Hematopoietic multipotent progenitor cell treated with erythropoietin and hydrocortisone succinate and interleukin-3 and kit ligand, for 8 days (in vitro differentiated cells): Measurements from ENCODE around the gene EPG5.
"Not testable (repeated sequence)": the region's sequence is repeated elsewhere in the genome, so short reads cannot be mapped to it uniquely, and the experiment has no call there.

ENCODE experiments used
- DNase-seq: peaks from one replicate; pipeline ENCODE4 v3.0.0-alpha.2; 2015

Gene EPG5

DNA sequence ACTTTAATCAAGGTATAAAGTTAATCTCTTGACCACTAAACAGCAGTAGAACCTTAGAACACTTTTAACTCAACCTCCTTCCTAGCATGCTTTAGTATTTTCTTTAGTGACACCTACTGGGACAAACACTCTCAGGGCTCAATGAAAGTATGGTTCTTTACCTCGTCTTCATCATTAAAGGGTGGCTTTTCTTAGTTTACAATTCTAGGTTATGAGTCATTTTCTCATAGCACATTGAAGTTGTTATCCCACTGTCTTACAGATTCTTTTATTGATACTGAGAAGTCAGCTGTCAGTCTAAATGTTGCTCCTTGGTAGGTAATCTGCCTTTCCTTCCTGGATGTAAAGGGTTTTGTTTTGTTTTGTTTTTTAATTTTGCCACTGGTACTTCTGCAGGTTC, 103.7 kb downstream of the EPG5 start:
- DNase-seq, result no peak

GRCh38 chr18:45861926-45862325, 105.2 kb downstream of the EPG5 start:
- no peak for DNase-seq

DNA sequence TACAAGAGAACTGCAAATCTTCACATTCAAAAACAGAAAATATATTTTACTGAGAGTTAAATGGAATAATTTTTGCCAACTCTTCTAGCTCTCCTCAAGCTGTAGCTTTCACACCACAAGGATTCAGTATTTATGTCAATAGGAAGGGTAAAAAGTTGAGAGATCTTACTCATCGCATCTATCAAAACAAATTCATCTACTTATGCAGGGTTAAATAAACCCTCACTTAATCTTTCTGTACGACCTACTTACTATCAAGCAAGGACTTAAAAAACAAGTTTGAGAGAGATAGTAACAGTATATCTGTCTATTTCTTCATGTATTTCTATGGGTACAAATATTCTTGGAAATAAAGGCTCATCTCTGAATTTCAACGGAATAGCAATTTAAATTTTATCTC, 106.2 kb downstream of the EPG5 start:
- DNase-seq, result no peak

DNA sequence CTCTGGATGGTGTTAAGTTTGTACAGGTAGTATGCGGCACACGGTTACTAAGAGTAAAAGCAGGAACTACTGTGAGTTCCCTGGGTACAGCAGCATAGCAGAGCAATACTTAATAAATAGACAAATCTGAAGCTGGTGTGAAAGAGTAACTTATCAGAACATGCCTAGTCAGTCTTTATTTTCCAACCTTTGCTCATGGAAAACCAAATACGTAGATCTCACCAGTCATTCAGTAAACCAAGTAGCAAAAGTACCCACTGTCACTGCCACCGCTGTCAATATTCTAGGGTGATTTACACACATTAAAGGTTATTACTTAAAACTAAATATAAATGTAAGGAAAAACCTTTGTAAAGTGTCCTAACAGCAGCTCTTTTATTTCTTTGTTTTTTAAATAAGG, 106.6 kb downstream of the EPG5 start:
- no peak for DNase-seq

GRCh38 chr18:45859334-45859733, 107.8 kb downstream of the EPG5 start:
- no peak for DNase-seq

DNA sequence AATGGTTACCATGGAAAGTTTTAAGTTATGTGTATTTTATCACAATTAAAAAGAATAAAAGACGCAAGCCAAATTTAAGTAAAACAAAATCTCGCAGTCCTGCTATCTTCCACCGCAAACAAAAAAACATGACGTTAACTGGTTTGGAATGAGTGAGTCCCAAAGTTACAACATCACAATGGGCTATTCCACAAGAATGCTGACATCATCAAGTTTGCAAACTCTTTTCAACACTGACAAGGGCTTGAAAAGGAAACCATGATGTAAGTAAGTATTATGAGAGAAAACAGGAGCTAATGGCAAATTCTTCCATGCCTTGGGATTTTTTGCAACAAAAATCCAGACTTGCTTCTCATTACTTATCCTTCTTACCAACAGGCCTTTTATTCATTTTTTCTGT, 110.6 kb downstream of the EPG5 start:
- DNase-seq, result no peak

DNA sequence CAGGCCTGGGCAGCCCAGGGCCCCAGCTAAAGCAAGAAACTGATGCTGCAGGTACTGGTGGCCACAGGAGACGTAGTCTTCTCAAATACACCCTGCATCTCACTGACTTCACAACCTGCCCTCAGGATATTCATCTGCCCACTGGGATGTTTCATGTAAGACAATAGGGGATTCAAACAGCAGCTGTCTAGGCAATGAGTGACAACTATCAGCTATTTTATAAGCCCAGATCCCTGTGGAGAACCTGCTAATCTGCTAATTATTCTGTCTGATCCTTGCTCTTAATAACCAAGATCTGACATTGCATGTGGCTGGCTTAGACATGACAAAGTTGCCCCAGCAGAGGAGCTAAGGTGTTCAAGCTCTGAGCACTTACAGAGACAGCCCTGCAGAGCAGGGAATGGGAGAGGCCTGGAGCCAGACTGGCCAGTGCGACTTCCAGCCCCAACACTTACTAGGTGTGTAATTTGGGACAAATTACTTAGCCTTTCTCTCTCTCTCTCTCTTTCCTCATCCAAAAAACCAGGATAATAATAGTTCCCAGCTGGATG, 113.0 kb downstream of the EPG5 start:
- DNase-seq, result no peak

DNA sequence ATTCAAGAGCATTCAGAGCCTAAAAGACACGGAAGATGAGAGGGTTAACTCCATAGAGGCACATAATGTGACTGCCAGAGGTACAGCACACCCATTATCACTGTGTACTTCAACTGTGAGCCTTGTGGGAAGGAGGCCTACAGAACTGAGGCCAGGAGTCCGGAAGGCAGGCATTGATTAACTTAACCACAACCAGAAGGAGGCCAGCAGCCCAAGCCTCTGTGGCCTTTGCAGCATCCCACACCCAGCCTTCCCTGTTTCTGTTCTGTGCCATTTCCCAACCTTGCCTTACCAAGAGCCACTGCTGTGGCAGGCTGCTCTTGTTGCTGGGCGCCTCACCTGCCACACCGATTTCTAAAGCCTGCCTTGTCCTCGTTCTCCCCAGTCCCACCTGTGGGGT, 114.5 kb downstream of the EPG5 start:
- DNase-seq, result no peak

- DNase-seq, result no peak
These were observed 115.8 kb downstream of the EPG5 start for GRCh38 chr18:45851161-45851925.

DNA sequence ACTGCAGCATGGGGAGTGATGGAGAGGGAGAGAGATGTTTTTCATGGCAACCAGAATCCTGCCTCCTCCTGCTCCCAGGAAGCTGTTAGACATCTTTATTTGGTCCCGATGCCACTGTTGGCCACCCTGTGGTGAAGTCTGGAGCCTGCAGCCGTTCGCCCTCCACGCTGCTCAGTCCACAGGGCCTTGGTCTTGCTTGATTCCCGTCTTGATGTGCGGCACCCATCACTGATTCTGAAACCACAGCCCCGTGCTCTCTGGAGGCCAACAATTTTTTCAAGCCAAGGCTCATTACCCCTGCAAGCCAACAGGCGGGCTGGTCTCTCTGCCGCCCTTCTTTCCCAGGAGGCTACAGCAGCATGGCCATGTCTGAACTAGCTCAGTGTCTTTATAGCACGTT, 117.1 kb downstream of the EPG5 start:
- DNase-seq, result no peak

DNA sequence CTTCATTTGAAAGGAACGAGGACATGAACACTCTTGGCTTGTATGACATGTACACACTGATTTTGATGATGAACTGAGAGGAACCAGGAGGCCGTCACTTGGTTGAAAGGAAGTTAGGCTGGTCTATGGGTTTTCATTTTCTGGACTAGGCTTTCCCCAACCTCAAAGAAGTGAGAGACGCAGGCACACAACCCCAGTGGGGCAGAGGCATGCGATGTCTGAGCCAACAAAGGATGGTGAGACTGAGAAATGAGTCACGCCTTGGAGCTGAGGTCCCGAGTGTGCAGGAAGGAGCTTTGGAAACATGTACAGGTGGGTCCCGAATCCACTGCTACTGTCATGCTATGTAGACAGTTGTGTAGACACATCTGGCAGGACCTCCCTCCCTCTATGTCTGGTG, 117.6 kb downstream of the EPG5 start:
- DNase-seq, result no peak

GRCh38 chr18:45848643-45849042, 118.5 kb downstream of the EPG5 start:
- not testable (repeated sequence) for DNase-seq

DNA sequence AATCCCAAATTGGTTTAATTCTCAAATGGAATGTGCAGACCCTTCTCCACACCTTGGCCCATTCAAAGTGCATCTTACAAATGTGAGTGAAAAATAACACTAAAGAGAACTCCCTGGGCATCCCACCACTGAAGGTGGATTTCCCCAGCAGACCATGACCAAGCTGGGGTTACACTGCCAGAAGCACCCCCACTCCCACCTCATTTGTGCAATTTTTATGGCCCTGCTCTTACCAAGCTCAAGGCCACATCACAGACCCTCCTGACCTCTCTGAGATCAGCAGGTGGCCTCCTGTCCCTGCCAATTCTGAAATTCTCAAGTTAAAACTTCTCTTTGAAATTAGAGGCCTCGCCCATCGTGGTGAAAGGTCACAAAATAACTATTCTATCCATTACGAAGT, 120.0 kb downstream of the EPG5 start:
- no peak for DNase-seq

GRCh38 chr18:45845410-45845809, 121.7 kb downstream of the EPG5 start:
- DNase-seq, result no peak

DNA sequence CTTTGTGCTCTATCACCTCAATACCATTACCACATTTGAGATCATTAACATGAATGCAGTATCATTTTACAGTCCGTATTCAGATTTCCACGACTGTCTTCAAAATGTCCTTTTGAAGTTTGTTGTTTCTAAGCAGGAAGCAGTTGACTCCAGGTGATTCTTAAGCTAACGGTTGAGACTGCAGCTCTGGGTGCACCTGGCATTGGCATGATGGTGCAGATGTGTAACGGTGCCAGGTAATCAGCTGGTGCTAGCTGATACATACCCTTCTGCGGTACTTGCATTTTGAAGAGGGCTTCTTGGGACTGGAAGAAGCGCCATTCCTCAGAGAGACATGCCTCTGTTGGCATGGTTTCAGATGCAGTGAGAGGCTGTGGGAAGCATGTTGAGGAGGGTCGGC, 122.2 kb downstream of the EPG5 start:
- DNase-seq, result no peak

DNA sequence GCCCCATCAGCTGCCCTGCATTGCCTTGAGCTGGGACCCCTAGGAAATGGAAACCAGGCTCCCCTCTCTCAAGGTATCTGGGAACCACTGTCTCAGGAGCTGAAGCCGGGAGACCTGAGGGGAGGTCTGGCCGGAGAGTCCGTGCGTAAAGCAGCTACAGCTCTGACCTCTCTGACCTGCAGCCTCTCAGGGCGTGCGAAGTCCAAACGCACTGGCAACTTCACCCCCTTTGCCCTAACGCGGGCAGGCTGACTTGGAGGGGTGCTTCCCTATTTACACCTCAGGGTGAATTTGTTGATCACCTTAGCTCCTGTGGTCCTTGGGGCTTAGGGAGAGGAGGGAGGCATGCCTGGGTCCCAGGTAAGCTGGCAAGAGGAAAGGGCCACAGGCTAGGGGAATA, 124.1 kb downstream of the EPG5 start:
- no peak for DNase-seq

- no peak for DNase-seq
These were observed 125.2 kb downstream of the EPG5 start for GRCh38 chr18:45841765-45842442.

- no peak for DNase-seq
These were observed 125.9 kb downstream of the EPG5 start for GRCh38 chr18:45841060-45841764.

- DNase-seq, result peak; percentile 85
These were observed 127.4 kb downstream of the EPG5 start for GRCh38 chr18:45839414-45840395.

DNA sequence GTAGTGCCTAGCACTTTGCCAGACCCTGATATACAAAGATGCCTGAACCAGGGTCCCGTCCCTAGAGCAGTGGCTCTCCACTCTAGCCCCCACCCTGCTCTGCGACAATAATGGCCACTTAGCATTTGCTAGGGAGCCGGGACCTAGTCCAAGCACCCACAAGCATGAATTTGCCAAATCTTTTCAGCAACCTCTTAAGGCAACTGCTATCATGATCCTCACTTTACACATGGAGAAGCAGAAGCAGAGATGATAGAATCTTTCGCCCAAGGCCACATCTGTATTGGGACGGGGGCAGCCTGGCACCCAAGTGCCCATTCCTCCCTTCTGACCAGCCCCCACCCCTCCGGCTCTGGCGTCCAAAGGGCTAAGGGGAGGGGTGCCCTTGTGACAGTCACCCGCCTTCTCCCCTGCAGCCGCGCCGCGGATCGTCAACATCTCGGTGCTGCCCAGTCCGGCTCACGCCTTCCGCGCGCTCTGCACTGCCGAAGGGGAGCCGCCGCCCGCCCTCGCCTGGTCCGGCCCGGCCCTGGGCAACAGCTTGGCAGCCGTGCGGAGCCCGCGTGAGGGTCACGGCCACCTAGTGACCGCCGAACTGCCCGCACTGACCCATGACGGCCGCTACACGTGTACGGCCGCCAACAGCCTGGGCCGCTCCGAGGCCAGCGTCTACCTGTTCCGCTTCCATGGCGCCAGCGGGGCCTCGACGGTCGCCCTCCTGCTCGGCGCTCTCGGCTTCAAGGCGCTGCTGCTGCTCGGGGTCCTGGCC, 128.6 kb downstream of the EPG5 start:
- no peak for DNase-seq

DNA sequence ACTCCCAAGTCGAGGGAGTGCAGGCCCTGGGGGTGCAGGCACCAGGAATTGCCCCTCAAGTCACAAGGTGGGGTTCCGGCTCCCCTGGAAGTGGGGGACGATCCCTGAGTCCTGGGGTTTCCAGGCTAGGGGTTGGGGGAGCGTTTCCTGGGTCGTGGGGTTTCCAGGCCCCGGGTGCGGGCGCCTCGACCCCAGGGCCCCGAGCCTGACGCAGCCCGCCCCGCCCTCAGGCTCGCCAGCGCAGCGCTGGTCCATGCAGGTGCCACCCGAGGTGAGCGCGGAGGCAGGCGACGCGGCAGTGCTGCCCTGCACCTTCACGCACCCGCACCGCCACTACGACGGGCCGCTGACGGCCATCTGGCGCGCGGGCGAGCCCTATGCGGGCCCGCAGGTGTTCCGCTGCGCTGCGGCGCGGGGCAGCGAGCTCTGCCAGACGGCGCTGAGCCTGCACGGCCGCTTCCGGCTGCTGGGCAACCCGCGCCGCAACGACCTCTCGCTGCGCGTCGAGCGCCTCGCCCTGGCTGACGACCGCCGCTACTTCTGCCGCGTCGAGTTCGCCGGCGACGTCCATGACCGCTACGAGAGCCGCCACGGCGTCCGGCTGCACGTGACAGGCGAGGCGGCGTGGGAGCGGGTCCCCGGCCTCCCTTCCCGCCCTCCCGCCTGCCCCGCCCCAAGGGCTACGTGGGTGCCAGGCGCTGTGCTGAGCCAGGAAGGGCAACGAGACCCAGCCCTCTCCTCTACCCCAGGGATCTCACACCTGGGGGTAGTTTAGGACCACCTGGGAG, 129.7 kb downstream of the EPG5 start:
- DNase-seq, result peak; percentile 65
